Activated naive CD8-positive, alpha-beta T cell (primary cell): ENCODE data around the gene ELL3.
"Not testable (repeated sequence)": the region's sequence is repeated elsewhere in the genome, so short reads cannot be mapped to it uniquely, and the experiment has no call there.

Experiments used
- H3K27ac Mint-ChIP-seq: one replicate; pipeline ENCODE4 v1.8.0; 2021; ENCODE audit warnings: mixed read lengths
- H3K27me3 Mint-ChIP-seq: one replicate; pipeline ENCODE4 v1.8.0; 2021; ENCODE audit warnings: mixed read lengths
- H3K36me3 Mint-ChIP-seq: one replicate; pipeline ENCODE4 v1.8.0; 2021; ENCODE audit warnings: mixed read lengths
- H3K4me1 Mint-ChIP-seq: one replicate; pipeline ENCODE4 v1.8.0; 2021; ENCODE audit warnings: low read depth, mixed read lengths
- H3K4me3 Mint-ChIP-seq: one replicate; pipeline ENCODE4 v1.8.0; 2021; ENCODE audit warnings: mild to moderate bottlenecking, mixed read lengths
- H3K9me3 Mint-ChIP-seq: one replicate; pipeline ENCODE4 v1.8.0; 2021; ENCODE audit warnings: low read depth, mixed read lengths

Gene ELL3, protein sequence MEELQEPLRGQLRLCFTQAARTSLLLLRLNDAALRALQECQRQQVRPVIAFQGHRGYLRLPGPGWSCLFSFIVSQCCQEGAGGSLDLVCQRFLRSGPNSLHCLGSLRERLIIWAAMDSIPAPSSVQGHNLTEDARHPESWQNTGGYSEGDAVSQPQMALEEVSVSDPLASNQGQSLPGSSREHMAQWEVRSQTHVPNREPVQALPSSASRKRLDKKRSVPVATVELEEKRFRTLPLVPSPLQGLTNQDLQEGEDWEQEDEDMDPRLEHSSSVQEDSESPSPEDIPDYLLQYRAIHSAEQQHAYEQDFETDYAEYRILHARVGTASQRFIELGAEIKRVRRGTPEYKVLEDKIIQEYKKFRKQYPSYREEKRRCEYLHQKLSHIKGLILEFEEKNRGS

DNA sequence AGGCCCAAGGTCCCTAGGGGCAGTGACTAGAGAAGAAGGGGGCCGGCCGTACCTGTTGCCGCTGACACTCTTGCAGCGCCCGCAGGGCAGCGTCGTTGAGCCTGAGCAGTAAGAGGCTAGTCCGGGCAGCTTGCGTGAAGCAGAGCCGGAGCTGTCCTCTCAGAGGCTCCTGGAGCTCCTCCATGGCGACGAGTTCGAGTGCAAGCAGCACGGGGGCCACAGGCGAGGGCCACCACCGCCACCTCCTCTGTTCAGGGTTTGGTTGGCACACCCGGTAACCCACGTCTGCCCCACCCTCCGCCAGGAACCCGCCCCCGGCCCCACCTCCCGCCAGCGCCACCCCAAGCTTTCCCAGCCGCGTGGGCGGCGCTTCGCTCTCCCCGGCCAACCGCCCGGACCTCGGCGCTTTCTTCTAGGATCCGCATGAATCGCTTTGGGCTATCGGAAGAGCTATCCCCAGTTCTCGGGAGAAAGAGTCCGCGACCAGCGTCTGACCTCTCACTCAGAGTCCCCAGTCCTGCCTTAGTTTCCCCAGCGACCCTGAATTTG is at the start of gene ELL3:
Gene ELL3 (minus strand): TSS at position 249 of the 549 bp plus-strand sequence. CDS start 65 bp downstream, at position 184.
- Mint-ChIP-seq H3K4me3 (peak within 1 kb of the TSS; percentile 87), H3K27me3 (no peaks in the 10 kb centered on the region), H3K27ac (peak within 1 kb of the TSS; percentile 89), H3K36me3 (peaks cover 4% of the 10 kb centered on the region), H3K9me3 (no peaks in the 10 kb centered on the region), H3K4me1 (peaks cover 20% of the 10 kb centered on the region)

DNA sequence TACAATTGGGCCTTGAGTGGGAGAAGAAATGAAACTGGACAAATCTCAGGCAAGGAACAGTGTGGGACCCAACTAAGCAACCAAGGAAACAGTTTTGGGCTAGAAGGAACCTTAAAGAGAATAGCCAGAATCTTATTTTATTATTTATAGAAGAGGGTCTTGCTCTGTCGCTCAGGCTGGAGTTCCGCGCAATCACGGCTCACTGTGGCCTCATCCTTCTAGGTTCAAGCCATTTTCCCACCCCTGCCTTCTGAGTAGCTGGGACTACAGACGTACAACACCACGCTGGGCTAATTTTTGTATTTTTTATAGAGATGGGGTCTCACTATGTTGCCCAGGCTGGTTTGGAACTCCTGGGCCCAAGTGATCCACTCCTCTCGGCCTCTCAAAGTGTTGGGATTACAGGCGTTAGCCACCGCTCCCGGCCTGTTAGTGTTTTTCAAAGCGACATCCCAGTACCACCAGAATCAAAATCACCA is 49.3 kb upstream of the ELL3 start:
- Mint-ChIP-seq H3K27ac (peak overlapping the region; percentile 96), H3K4me1 (peaks cover 59% of the 10 kb centered on the region), H3K9me3 (no peaks in the 10 kb centered on the region), H3K36me3 (peaks cover 11% of the 10 kb centered on the region), H3K27me3 (no peaks in the 10 kb centered on the region), H3K4me3 (peak overlapping the region; percentile 94)

DNA sequence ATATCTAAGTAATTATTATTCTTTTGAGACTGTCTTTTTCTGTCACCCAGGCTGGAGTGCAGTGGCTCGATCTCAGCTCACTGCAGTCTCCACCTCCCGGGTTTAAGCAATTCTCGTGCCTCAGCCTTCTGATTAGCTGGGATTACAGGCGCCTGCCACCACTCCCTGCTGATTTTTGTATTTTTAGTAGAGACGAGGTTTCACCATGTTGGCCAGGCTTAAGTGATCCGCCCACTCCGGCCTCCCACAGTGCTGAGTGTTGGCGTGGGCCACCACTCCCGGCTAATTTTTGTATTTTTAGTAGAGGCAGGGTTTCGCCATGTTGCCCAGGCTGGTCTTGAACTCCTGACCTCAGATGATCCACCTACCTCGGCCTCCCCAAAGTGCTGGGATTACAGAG is 48.5 kb upstream of the ELL3 start:
- not testable (repeated sequence) for H3K9me3 Mint-ChIP-seq, H3K27me3 Mint-ChIP-seq, H3K27ac Mint-ChIP-seq
- H3K36me3 Mint-ChIP-seq = peaks cover 11% of the 10 kb centered on the region
- peaks cover 61% of the 10 kb centered on the region for H3K4me1 Mint-ChIP-seq
- H3K4me3 Mint-ChIP-seq = peak overlapping the region; percentile 94

DNA sequence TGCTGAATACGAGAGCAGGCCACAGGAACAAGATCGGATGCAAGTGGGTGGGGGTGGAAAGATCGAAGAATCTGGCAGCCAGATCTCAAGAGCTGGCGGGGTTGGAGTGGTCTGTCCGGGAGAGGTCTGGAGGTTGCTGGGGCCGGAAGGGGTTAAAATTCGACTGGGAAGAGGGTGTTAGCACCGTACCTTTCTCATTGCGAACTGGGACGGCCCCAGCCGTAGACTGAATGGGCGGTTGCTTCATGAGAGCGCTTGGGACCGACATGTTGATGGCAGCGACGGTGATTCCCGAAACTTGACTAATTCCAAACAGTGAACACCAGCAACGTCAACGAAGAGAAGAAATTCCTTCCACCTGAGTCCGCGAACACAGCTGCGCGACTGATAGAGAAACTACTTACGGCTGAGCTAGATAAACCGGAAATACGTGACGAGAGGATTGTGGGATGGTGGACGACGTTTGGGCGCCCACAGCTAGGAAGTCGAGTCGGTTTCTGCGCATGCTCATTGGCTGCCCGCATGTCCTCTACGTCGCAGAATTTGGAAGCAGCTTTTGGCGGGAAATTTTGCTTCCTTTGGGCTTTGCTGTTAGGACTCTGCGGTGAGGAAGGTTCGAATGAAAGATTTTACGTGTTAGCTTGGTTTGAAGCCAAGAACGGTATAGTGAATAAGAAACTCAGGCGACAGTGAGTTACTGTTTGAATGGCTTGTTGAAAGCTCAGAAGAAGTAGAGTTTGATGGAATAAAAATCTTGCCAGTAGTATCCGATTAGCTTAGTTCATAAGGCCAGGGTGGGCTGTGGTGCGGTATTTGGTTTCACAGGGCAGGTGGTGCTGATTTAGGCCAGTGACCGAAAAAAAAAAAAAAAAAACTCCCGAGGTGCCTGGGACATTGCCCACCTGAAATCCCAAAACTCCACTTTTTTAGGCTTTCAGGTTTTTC is 47.8 kb upstream of the ELL3 start, which contains the start of gene MFAP1:
Gene MFAP1 (minus strand): TSS at position 389 of the 945 bp plus-strand sequence. CDS start 121 bp downstream, at position 268.
- no peaks in the 10 kb centered on the region for H3K9me3 Mint-ChIP-seq
- H3K27ac Mint-ChIP-seq = peak within 1 kb of the TSS; percentile 98
- H3K36me3 Mint-ChIP-seq = peaks cover 11% of the 10 kb centered on the region
- H3K27me3 Mint-ChIP-seq = no peaks in the 10 kb centered on the region
- peaks cover 58% of the 10 kb centered on the region for H3K4me1 Mint-ChIP-seq
- peak within 1 kb of the TSS; percentile 99 for H3K4me3 Mint-ChIP-seq

DNA sequence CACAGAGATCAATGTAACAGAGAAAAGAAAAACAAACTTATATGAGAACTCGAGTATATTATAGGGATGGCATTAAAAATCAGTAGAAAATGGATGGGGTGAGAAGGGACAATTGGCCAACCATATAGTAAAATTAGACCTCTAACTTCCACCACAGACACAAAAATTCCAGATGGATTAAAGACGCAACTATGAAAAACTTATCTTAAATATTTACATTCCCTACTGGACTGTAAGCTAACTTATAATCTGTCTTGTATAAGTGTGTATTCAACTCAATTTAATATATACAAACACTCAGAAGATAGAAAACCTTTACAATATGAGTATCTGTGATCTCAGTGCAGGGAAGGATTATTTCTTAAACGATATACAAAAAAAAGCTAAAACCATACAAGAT is 44.7 kb upstream of the ELL3 start:
- Mint-ChIP-seq H3K27me3 (no peaks in the 10 kb centered on the region), H3K4me3 (peak overlapping the region; percentile 62), H3K27ac (peak overlapping the region; percentile 12), H3K36me3 (peaks cover 5% of the 10 kb centered on the region), H3K4me1 (peaks cover 50% of the 10 kb centered on the region), H3K9me3 (no peaks in the 10 kb centered on the region)

DNA sequence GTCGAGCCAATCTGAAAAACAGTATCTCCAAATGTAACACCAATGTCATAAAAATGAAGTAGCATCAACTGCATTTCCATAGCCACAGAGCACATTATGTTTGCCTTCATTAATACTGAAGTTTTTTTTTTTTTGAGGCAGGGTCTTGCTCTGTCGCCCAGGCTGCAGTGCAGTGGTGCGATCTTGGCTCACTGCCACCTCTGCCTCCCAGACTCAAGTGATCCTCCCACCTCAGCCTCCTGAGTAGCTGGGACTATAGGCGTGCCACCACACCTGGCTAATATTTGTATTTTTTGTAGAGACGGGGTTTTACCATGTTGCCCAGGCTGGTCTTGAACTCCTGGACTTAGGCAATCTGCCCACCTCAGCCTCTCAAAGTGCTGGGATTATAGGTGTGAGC is 38.3 kb upstream of the ELL3 start:
- Mint-ChIP-seq H3K4me1 (peaks cover 12% of the 10 kb centered on the region), H3K27ac (peak overlapping the region; percentile 47), H3K36me3 (peaks cover 14% of the 10 kb centered on the region)
- not testable (repeated sequence) for H3K4me3 Mint-ChIP-seq, H3K27me3 Mint-ChIP-seq, H3K9me3 Mint-ChIP-seq

DNA sequence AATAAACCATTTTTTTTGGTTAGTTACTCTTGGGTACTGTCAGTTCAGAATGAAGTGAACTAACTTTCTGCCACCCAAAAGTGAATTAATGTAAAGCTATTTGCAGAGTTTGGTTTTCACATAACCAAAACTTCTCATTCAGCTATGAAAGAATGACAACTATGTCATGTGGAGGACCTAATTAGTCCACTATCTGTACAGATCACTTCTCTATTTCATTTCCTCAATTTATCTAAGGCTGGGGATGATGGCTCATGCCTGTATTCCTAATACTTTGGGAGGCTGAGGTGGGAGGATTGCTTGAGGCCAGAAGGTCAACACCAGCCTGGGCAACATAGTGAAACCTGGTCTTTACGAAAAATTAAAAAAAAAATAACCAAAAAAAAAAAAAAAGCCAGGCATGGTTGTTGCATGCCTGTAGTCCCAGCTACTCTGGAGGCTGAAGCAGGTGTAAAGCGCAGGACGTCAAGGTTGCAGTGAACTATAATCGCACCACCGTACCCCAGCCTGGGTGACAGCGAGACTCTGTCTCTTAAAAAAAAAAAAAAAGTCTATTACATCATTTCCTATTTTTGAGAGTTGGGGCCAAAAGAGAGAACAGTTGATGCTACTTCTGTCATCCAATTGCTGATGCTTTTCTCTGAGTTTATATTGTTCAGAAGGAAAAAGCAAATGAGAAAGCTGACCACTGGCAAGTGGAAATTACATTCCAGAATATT is 32.4 kb upstream of the ELL3 start:
- H3K27me3 Mint-ChIP-seq = no peaks in the 10 kb centered on the region
- no peaks in the 10 kb centered on the region for H3K9me3 Mint-ChIP-seq
- no peak overlapping the region for H3K4me3 Mint-ChIP-seq
- H3K4me1 Mint-ChIP-seq = peaks cover 2% of the 10 kb centered on the region
- H3K27ac Mint-ChIP-seq = no peak overlapping the region
- peaks cover 18% of the 10 kb centered on the region for H3K36me3 Mint-ChIP-seq

DNA sequence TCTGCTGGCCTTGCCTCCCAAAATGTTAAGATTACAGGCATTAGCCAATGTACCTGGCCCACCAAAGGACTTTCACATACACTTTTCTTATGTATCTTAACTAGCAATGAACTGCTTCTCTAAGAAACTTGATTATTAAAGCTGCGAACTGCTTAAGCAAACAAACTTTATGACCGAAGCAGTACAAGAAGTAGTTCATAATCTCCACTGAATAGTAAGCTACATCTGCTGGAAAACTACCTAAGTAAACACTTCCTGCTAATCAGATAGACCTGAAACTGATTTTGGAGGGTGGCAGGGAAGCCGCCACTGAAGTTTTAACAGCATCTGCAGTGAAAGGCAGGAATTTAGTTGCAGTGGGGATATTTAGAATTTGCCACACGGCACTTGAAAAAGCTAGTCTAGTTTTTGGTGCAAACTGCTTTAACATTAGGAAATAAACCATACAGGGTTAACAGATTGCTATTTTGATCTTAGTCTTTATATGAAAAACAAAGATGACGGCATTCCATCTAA is 31.7 kb upstream of the ELL3 start:
- H3K27ac Mint-ChIP-seq = no peak overlapping the region
- peaks cover 19% of the 10 kb centered on the region for H3K36me3 Mint-ChIP-seq
- H3K27me3 Mint-ChIP-seq = no peaks in the 10 kb centered on the region
- peaks cover 2% of the 10 kb centered on the region for H3K4me1 Mint-ChIP-seq
- no peak overlapping the region for H3K4me3 Mint-ChIP-seq
- no peaks in the 10 kb centered on the region for H3K9me3 Mint-ChIP-seq

DNA sequence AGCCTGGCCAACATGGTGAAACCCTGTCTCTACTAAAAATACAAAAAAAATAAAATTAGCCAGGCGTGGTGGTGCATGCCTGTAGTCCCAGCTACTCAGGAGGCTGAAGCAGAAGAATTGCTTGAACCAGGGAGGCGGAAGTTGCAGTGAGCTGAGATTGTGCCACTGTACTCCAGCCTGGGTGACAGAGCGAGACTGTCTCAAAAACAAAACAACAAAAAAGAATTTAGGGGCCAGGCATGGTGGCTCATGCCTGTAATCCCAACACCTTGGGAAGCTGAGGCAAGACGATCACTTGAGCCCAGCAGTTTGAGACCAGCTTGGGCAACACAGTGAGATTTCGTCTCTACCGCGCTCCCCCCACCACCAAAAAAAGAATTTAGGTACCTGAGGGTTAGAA is 25.9 kb upstream of the ELL3 start:
- H3K9me3 Mint-ChIP-seq, H3K27ac Mint-ChIP-seq, H3K4me3 Mint-ChIP-seq, H3K27me3 Mint-ChIP-seq: not testable (repeated sequence)
- Mint-ChIP-seq H3K36me3 (peaks cover 15% of the 10 kb centered on the region), H3K4me1 (peaks cover 28% of the 10 kb centered on the region)

DNA sequence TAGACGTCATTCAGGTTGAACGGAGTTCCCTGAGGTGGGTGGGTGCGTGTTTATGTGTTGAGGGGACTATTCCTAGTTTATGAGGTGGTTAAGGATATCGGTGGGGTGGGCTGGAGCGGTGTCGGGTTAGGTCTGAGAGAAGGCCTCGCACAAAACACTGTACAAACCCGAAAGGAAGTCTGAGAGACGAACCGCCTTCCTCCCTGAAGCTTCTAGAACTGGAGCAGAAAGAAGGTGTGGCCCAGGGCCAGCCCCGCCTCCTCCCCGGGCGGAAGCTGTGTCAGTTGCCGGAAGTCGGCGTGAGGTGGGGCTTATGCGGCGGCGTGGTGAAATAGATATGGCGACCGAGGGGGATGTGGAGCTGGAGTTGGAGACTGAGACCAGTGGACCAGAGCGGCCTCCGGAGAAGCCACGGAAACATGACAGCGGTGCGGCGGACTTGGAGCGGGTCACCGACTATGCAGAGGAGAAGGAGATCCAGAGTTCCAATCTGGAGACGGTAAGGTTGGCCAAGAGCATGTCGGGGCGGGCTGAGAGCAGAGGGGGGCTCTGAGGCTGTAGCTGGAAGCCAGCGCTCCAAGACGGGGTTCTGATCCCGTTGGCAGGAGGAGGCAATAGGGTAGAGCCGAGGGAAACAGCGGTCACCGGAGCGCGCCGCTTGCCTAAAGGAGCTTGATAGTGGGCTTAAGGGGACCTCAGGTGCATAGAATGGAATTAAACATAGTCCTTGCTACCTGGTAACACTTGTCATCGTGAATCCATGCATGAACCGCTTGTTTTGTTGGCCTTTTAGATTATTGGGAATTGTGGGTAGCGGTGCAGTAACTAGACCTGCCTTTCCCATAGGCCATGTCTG is 23.7 kb upstream of the ELL3 start, which contains the start of gene HYPK:
Gene HYPK (plus strand): TSS at position 314 of the 856 bp plus-strand sequence. CDS start 24 bp downstream, at position 338.
- Mint-ChIP-seq H3K27ac (peak within 1 kb of the TSS; percentile 100), H3K4me3 (peak within 1 kb of the TSS; percentile 100), H3K9me3 (no peaks in the 10 kb centered on the region), H3K4me1 (peaks cover 38% of the 10 kb centered on the region), H3K27me3 (no peaks in the 10 kb centered on the region), H3K36me3 (peaks cover 11% of the 10 kb centered on the region)

DNA sequence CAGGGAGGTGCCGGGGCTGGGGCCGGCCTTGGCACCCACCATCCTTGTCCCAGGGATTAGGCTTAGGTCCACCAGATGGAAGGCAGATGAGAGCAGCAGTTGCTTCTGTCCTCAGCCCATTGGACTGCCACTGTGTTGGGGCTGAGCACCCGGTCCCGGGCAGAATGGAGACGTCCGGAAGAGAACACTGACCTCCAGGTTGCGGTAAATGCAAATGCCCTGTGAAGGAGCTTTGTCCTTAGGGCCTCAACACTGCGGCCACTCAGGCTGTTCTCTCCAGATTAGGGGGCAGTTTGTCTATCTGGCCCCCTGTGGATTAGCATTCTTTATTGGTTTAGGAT is 23.1 kb upstream of the ELL3 start, which contains the start of gene SERINC4:
Gene SERINC4 (minus strand): TSS at position 276 of the 341 bp plus-strand sequence. CDS start 234 bp downstream, at position 42.
- peak within 1 kb of the TSS; percentile 100 for H3K27ac Mint-ChIP-seq
- peaks cover 44% of the 10 kb centered on the region for H3K4me1 Mint-ChIP-seq
- H3K36me3 Mint-ChIP-seq = peaks cover 12% of the 10 kb centered on the region
- H3K9me3 Mint-ChIP-seq = no peaks in the 10 kb centered on the region
- H3K4me3 Mint-ChIP-seq = peak within 1 kb of the TSS; percentile 100
- no peaks in the 10 kb centered on the region for H3K27me3 Mint-ChIP-seq

DNA sequence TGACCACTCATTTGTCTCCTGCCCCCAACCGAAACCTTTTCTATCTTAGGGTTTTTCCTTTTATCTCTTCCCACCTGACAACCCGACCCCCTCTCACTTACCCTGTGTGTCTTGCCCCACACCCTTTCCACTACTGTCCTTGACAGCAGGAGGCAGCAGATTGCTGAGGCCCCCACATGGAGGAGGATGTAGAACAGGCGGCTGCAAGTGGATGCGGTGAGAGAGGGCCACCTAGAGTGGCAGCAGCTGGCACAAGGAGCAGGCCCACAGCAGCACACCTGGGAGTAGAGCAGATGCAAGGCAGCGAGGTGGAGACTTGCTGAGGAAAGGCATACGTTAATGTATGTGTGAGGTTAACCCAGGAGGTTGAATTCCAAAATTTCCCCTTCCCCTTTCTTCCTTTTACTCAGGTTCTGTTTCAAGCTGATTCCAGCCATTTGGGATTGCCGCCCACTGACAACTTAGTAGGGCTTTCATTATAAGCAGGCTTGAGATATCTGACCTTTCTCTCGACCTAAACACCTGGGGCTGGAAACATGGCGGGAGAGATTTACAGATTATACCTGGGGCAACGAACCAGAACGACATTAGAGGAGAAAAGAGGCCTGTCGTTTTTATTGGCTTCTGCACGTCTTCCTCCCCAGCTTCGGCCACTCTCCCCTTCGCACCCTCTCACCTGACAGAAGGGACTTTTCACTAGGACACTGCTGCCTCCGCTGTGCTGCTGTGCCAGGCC is 22.6 kb upstream of the ELL3 start:
- H3K4me1 Mint-ChIP-seq = peaks cover 49% of the 10 kb centered on the region

DNA sequence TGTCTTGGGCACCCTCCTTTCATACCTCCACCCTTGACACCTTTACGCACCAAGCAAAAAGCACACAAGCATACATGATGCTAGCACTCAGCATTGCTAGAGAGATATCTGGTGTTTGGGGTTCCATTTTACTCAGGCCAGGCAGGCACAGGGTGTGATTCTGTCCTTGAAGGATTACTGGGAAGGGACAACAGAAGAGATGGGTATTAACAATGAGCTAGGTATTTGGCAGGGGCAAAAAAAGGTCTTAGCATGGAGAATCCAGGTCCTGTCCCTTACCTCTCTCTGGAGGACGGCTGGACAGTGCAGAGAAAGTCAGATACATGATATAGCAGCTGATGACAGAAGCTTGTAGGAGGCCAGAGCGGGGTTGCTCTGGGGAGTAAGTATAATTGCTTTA is 19.8 kb upstream of the ELL3 start:
- Mint-ChIP-seq H3K4me3 (no peak overlapping the region), H3K27ac (peak overlapping the region; percentile 81), H3K4me1 (peaks cover 61% of the 10 kb centered on the region), H3K36me3 (peaks cover 16% of the 10 kb centered on the region), H3K27me3 (no peaks in the 10 kb centered on the region), H3K9me3 (no peaks in the 10 kb centered on the region)

More for the DNA sequence above, 22.6 kb upstream of the ELL3 start:
- H3K27me3 Mint-ChIP-seq = no peaks in the 10 kb centered on the region
- H3K9me3 Mint-ChIP-seq = no peaks in the 10 kb centered on the region
- H3K4me3 Mint-ChIP-seq = no peak overlapping the region
- peaks cover 14% of the 10 kb centered on the region for H3K36me3 Mint-ChIP-seq
- peak overlapping the region; percentile 43 for H3K27ac Mint-ChIP-seq
